HepG2 (cell line): ENCODE data around the gene C20orf144. TPM values are rescaled to one million over a fixed set of nuclear protein-coding genes. Genes with fewer than 3 reads are reported as not detected.

Source experiments
- AGO2 ChIP-seq: fragments of 200-400 bp; formaldehyde crosslinking; optimal IDR thresholded peaks from 2 replicates; pipeline ENCODE3; 2017; ENCODE audit warnings: mild to moderate bottlenecking, low read depth, low read length, moderate library complexity
- GATA4 ChIP-seq: sonication (generic); IDR thresholded peaks from 2 replicates; pipeline ENCODE4 v1.6.1; 2016; ENCODE audit warnings: antibody characterized with exemption, low read depth, borderline replicate concordance
- GFI1 ChIP-seq: sonication (generic); formaldehyde crosslinking; IDR thresholded peaks from 2 replicates; pipeline ENCODE4 v1.5.0; 2020; ENCODE audit warnings: missing genetic modification reagents, mild to moderate bottlenecking, borderline replicate concordance
- HNRNPL ChIP-seq: fragments of 200-400 bp; formaldehyde crosslinking; IDR thresholded peaks from 2 replicates; pipeline ENCODE4 v1.6.1; 2017; ENCODE audit warnings: mild to moderate bottlenecking, low read depth, low read length
- JARID2 ChIP-seq: sonication (generic); formaldehyde crosslinking; IDR thresholded peaks from 2 replicates; pipeline ENCODE4 v1.8.1; 2023; ENCODE audit warnings: missing genetic modification reagents, inconsistent platforms; ENCODE audit not compliant: insufficient replicate concordance
- POGZ ChIP-seq: sonication (generic); formaldehyde crosslinking; IDR thresholded peaks from 2 replicates; pipeline ENCODE4 v1.4.0; 2020; ENCODE audit warnings: mild to moderate bottlenecking, missing genetic modification reagents
- REST ChIP-seq, 2 experiments: IDR thresholded peaks; 2 replicates each; pipeline ENCODE4 v1.6.1; 2011 to 2012; ENCODE audit warnings: low read length in 2 of 2, borderline replicate concordance in 1 of 2, low read depth in 1 of 2, mild to moderate bottlenecking in 1 of 2, moderate library complexity in 1 of 2
- RNF2 ChIP-seq: fragments of 450-650 bp; conservative IDR thresholded peaks from 2 replicates; pipeline ENCODE4 v1.6.1; 2016; ENCODE audit warnings: low read depth
- YY1 ChIP-seq: IDR thresholded peaks from 2 replicates; pipeline ENCODE4 v1.6.1; 2011; ENCODE audit warnings: low read length, low read depth, moderate library complexity, mild to moderate bottlenecking; ENCODE audit not compliant: insufficient read depth, insufficient replicate concordance
- ZFP62 ChIP-seq: sonication (generic); formaldehyde crosslinking; IDR thresholded peaks from 2 replicates; pipeline ENCODE4 v1.4.0; 2020; ENCODE audit warnings: missing genetic modification reagents
- ZMYM3 ChIP-seq: sonication (generic); formaldehyde crosslinking; IDR thresholded peaks from 2 replicates; pipeline ENCODE4 v1.5.1; 2020; ENCODE audit warnings: mild to moderate bottlenecking, missing genetic modification reagents
- ZNF12 ChIP-seq: sonication (generic); formaldehyde crosslinking; IDR thresholded peaks from 2 replicates; pipeline ENCODE4 v1.5.0; 2020; ENCODE audit warnings: missing genetic modification reagents
- ZNF501 ChIP-seq: sonication (generic); formaldehyde crosslinking; IDR thresholded peaks from 2 replicates; pipeline ENCODE4 v1.5.1; 2020; ENCODE audit warnings: mild to moderate bottlenecking, moderate library complexity, missing genetic modification reagents
- ZNF550 ChIP-seq: sonication (generic); formaldehyde crosslinking; IDR thresholded peaks from 2 replicates; pipeline ENCODE4 v1.4.0; 2020; ENCODE audit warnings: mild to moderate bottlenecking, missing genetic modification reagents, borderline replicate concordance
- ZNF740 ChIP-seq: sonication (generic); formaldehyde crosslinking; IDR thresholded peaks from 2 replicates; pipeline ENCODE4 v1.4.0; 2020; ENCODE audit warnings: missing genetic modification reagents
- ZNF75D ChIP-seq: sonication (generic); formaldehyde crosslinking; IDR thresholded peaks from 2 replicates; pipeline ENCODE4 v1.8.1; 2023; ENCODE audit warnings: missing genetic modification reagents, mild to moderate bottlenecking, borderline replicate concordance
- ZNF788 ChIP-seq: sonication (generic); formaldehyde crosslinking; IDR thresholded peaks from 2 replicates; pipeline ENCODE4 v1.5.0; 2020; ENCODE audit warnings: mild to moderate bottlenecking, missing genetic modification reagents, borderline replicate concordance
- ZSCAN21 ChIP-seq: sonication (generic); formaldehyde crosslinking; IDR thresholded peaks from 2 replicates; pipeline ENCODE4 v1.8.0; 2022; ENCODE audit warnings: mild to moderate bottlenecking, missing genetic modification reagents, moderate library complexity, borderline replicate concordance
- ZXDC ChIP-seq: sonication (generic); formaldehyde crosslinking; IDR thresholded peaks from 2 replicates; pipeline ENCODE4 v1.5.0; 2020; ENCODE audit warnings: mild to moderate bottlenecking, missing genetic modification reagents
- polyA plus RNA-seq, 8 experiments: library from polyadenylated mRNA; depleted of rRNA in 3 of 8; stranded (reverse) in 7 of 8; unstranded in 1 of 8; fragments of >200 nt; fragmentation: Illumina TruSeq in 4 of 8; extraction: Trizol in 4 of 8; gene quantifications; 2 replicates each; pipeline versions ENCODE4 v1.2.1 to v1.2.3, GENCODE V29; 2011 to 2016; ENCODE audit warnings: low read depth in 4 of 8, missing spikeins in 1 of 8, mixed read lengths in 1 of 8; ENCODE audit not compliant: insufficient read depth in 1 of 8
- total RNA-seq, 5 experiments: library from RNA; depleted of rRNA; stranded (reverse); fragments of >200 nt; fragmentation: Illumina TruSeq; extraction: Trizol; gene quantifications; 2 replicates each; pipeline ENCODE4 v1.2.3, GENCODE V29; 2016; ENCODE audit warnings: low read depth in 1 of 5
- TF ChIP-seq, protein P1 (sequence below): sonication (generic); formaldehyde crosslinking; IDR thresholded peaks from 2 replicates; pipeline ENCODE4 v1.5.0; 2020; ENCODE audit warnings: missing genetic modification reagents

The C20orf144 gene
- total and polyA plus RNA-seq, 2 of the 13 experiments (the other 11 are each of a cell fraction or from before 2014, with no cell fraction given), result 0.09 to 0.16 TPM

DNA sequence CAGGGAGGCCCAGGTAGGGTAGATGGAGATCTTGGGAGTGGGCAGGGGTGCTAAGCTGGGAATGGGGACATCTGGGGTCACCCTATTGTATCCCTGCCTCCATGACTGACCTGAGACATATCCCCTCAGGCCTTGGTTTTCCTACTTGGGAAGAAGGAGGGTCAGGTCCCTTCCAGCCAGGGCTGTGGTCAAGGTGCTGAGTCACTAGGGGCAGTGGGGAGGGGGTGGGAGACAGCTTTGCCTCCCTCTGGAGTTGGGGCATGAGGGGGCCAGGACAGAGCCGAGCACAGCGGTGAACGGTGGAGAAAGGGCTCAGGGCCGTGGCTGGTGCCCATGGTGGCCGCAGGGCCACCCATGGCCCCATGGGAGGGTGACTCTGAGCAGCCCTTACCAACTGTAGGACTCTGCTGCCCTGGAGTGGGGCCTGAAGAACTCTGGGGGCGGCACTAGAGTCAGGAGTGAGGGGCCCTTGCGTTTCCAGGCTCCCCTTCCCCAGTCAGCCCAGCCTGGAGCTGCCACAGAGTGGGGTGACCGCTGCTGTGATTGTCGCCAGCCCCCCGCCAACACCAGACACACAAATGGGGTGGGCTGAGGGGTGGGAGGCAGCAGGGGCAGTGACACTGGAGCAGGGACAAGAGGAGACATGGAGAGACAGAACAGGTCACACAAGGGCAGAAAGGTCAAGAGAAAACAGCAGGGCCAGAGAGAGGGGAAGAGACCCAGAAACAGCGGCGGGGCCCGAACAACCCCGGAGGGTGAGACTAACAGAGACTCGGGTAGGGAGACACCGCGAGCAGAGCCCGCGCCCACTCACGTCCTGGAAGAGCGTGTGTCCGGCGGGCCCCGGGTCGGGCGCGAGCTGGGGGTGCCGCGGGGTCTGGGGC lies 11.5 kb downstream of the C20orf144 start (continued):
- TF ChIP-seq AGO2 (no peak), YY1 (no peak), JARID2 (no peak), ZXDC (CRISPR knock-in tag) (no peak), GATA4 (no peak), HNRNPL (0 out of 2 replicates have a peak, but pooled peaks have one; percentile 66), ZNF501 (CRISPR knock-in tag) (peak; percentile 60), ZNF12 (CRISPR knock-in tag) (no peak), REST (IDR thresholded peaks at IDR 0.05; ENCODE audit: borderline replicate concordance in 1 of 2, low read depth in 1 of 2, low read length in 2 of 2) (no peak), ZNF740 (CRISPR knock-in tag) (no peak), ZNF75D (CRISPR knock-in tag) (no peak), ZSCAN21 (peak; percentile 78; the same call in 1 of the 2 replicates), GFI1 (no peak), ZNF788 (CRISPR knock-in tag) (peak; percentile 29; the same call in 1 of the 2 replicates), RNF2 (no peak), ZNF550 (CRISPR knock-in tag) (no peak), ZMYM3 (no peak), ZFP62 (CRISPR knock-in tag) (no peak), POGZ (no peak)
- TF ChIP-seq, protein P1, sequence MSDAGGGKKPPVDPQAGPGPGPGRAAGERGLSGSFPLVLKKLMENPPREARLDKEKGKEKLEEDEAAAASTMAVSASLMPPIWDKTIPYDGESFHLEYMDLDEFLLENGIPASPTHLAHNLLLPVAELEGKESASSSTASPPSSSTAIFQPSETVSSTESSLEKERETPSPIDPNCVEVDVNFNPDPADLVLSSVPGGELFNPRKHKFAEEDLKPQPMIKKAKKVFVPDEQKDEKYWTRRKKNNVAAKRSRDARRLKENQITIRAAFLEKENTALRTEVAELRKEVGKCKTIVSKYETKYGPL (CRISPR knock-in tag), result no peak
